ENCODE results near the gene ARHGAP1. TPM values are rescaled to one million over a fixed set of nuclear protein-coding genes. Genes with fewer than 3 reads are reported as not detected.

The ARHGAP1 gene
- polyA plus RNA-seq, 2 of the 4 experiments (the other 2 are of a cell fraction): 17.2 to 35.2 TPM

DNA sequence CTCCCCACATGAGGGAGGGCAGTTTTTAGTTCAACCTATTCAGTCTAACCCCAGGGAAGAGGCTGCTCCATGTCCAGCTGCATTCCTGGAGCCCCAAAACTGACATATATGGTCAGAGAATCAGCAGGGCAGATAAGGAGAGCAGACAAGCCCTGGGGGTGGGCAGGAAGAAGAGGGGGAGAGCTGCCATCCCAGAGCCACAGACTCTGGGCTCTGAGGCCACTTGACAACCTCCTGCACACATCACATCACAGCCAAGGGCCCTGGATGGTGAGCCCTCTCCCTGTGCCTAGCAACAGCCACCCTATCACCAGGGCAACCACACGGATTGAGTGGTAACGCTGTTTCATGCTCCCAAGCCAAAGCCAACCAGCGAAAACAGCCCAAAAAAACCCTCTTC, 3.1 kb downstream of the ARHGAP1 start:
- Histone ChIP-seq H3K4me1 (peaks cover 19% of the 10 kb centered on the region; the same call in 2 of the 3 replicates), H3K4me2 (no peak overlapping the region), H3K4me3 (no peak overlapping the region), H3K27ac (no peak overlapping the region), H3K9me3 (no peaks in the 10 kb centered on the region)
- no peak for FAIRE-seq
- no peak for DNase-seq (ENCODE audit: low read depth in 1 of 2, low spot score in 1 of 2)
- ChIA-PET POLR2A (no interaction called here), CTCF (interaction anchor here (1.7 to 2.1 kb wide), 2 partner anchors 10 to 13 kb away, joined by 5 to 9 read pairs; no protein-coding TSS in a partner anchor)
- 88% methylated on average over 3 of the region's 3 CpGs for WGBS (ENCODE audit: missing lambda C conversion rate)
- TF ChIP-seq, protein P1, sequence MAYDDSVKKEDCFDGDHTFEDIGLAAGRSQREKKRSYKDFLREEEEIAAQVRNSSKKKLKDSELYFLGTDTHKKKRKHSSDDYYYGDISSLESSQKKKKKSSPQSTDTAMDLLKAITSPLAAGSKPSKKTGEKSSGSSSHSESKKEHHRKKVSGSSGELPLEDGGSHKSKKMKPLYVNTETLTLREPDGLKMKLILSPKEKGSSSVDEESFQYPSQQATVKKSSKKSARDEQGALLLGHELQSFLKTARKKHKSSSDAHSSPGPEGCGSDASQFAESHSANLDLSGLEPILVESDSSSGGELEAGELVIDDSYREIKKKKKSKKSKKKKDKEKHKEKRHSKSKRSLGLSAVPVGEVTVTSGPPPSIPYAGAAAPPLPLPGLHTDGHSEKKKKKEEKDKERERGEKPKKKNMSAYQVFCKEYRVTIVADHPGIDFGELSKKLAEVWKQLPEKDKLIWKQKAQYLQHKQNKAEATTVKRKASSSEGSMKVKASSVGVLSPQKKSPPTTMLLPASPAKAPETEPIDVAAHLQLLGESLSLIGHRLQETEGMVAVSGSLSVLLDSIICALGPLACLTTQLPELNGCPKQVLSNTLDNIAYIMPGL (CRISPR knock-in tag; IDR thresholded peaks at IDR 0.05; ENCODE audit: borderline replicate concordance): no peak
- TF ChIP-seq, protein P2, sequence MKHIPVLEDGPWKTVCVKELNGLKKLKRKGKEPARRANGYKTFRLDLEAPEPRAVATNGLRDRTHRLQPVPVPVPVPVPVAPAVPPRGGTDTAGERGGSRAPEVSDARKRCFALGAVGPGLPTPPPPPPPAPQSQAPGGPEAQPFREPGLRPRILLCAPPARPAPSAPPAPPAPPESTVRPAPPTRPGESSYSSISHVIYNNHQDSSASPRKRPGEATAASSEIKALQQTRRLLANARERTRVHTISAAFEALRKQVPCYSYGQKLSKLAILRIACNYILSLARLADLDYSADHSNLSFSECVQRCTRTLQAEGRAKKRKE (CRISPR knock-in tag; IDR thresholded peaks at IDR 0.05; ENCODE audit: low read depth): no peak
- TF ChIP-seq, protein P3, sequence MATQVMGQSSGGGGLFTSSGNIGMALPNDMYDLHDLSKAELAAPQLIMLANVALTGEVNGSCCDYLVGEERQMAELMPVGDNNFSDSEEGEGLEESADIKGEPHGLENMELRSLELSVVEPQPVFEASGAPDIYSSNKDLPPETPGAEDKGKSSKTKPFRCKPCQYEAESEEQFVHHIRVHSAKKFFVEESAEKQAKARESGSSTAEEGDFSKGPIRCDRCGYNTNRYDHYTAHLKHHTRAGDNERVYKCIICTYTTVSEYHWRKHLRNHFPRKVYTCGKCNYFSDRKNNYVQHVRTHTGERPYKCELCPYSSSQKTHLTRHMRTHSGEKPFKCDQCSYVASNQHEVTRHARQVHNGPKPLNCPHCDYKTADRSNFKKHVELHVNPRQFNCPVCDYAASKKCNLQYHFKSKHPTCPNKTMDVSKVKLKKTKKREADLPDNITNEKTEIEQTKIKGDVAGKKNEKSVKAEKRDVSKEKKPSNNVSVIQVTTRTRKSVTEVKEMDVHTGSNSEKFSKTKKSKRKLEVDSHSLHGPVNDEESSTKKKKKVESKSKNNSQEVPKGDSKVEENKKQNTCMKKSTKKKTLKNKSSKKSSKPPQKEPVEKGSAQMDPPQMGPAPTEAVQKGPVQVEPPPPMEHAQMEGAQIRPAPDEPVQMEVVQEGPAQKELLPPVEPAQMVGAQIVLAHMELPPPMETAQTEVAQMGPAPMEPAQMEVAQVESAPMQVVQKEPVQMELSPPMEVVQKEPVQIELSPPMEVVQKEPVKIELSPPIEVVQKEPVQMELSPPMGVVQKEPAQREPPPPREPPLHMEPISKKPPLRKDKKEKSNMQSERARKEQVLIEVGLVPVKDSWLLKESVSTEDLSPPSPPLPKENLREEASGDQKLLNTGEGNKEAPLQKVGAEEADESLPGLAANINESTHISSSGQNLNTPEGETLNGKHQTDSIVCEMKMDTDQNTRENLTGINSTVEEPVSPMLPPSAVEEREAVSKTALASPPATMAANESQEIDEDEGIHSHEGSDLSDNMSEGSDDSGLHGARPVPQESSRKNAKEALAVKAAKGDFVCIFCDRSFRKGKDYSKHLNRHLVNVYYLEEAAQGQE (IDR thresholded peaks at IDR 0.05): no peak
- TF ChIP-seq EP300 (IDR thresholded peaks at IDR 0.05): no peak
- TF ChIP-seq ESRRA (IDR thresholded peaks at IDR 0.05; ENCODE audit: borderline replicate concordance, low read length): no peak
- no peak for ATAC-seq

DNA sequence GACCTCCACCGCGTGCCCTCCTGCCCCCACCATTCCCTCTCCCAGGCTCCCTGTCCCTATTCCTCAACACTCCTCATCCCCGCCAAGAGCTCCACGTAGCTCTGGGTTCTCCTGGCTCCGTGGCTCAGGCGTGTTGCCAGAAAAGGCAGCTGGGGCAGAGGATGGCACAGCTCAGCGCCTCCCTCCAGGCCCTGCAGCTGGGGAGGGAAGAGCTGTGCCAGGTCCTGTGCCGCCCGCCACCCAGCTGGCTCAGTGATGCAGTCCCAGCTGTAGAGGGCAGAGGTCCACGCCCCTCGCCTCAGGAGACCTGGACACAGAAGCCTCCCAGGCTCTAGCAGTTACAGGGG, 4.2 kb downstream of the ARHGAP1 start:
- FAIRE-seq (no peak), DNase-seq (ENCODE audit: low read depth in 1 of 2, low spot score in 1 of 2) (no peak), ATAC-seq (no peak)
- no peak overlapping the region for H3K4me2 ChIP-seq
- peaks cover 14% of the 10 kb centered on the region; the same call in 2 of the 3 replicates for H3K4me1 ChIP-seq
- 91% methylated on average over 11 of the region's 11 CpGs for WGBS (ENCODE audit: missing lambda C conversion rate)
- TF ChIP-seq EHMT2 (IDR thresholded peaks at IDR 0.05; ENCODE audit: low read depth) (no peak), RFX5 (IDR thresholded peaks at IDR 0.05) (no peak), CHD2 (IDR thresholded peaks at IDR 0.05; ENCODE audit: low read length, partially characterized antibody) (no peak), SREBF2 (IDR thresholded peaks at IDR 0.05) (no peak), CBX8 (IDR thresholded peaks at IDR 0.05) (no peak), CBX2 (IDR thresholded peaks at IDR 0.05; ENCODE audit: borderline replicate concordance, low read depth) (no peak), NFE2L2 (conservative IDR thresholded peaks at IDR 0.05; ENCODE audit: low read length) (no peak), FOSB (CRISPR knock-in tag; IDR thresholded peaks at IDR 0.05) (no peak), KDM5A (IDR thresholded peaks at IDR 0.05) (no peak), EHF (CRISPR knock-in tag; IDR thresholded peaks at IDR 0.05) (no peak), NPAS2 (CRISPR knock-in tag; IDR thresholded peaks at IDR 0.05; ENCODE audit: borderline replicate concordance) (no peak), ZFP36 (IDR thresholded peaks at IDR 0.05; ENCODE audit: borderline replicate concordance, partially characterized antibody) (no peak), ZC3H11A (IDR thresholded peaks at IDR 0.05) (no peak)
- TF ChIP-seq, protein P2 (CRISPR knock-in tag; IDR thresholded peaks at IDR 0.05; ENCODE audit: low read depth): no peak
- TF ChIP-seq, protein P4, sequence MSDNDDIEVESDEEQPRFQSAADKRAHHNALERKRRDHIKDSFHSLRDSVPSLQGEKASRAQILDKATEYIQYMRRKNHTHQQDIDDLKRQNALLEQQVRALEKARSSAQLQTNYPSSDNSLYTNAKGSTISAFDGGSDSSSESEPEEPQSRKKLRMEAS (IDR thresholded peaks at IDR 0.05): no peak
- TF ChIP-seq, protein P5, sequence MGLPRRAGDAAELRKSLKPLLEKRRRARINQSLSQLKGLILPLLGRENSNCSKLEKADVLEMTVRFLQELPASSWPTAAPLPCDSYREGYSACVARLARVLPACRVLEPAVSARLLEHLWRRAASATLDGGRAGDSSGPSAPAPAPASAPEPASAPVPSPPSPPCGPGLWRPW (IDR thresholded peaks at IDR 0.05): no peak
- no peak overlapping the region for H3K4me3 ChIP-seq
- POLR2A ChIA-PET: no interaction called here
- no peaks in the 10 kb centered on the region for H3K9me3 ChIP-seq
- CTCF ChIA-PET: interaction anchor here (1.0 to 1.7 kb wide), 4 partner anchors 8 to 306 kb away, joined by 3 to 5 read pairs (median 3); no protein-coding TSS in a partner anchor
- no peak overlapping the region for H3K27ac ChIP-seq
